Measurements from ENCODE around the gene SYNPO.

GRCh38 chr5:150663936-150664335, 23.5 kb downstream of the SYNPO start:
- TF ChIP-seq POLR2A (IDR thresholded peaks at IDR 0.05), result no peak
- TF ChIP-seq, protein P1, sequence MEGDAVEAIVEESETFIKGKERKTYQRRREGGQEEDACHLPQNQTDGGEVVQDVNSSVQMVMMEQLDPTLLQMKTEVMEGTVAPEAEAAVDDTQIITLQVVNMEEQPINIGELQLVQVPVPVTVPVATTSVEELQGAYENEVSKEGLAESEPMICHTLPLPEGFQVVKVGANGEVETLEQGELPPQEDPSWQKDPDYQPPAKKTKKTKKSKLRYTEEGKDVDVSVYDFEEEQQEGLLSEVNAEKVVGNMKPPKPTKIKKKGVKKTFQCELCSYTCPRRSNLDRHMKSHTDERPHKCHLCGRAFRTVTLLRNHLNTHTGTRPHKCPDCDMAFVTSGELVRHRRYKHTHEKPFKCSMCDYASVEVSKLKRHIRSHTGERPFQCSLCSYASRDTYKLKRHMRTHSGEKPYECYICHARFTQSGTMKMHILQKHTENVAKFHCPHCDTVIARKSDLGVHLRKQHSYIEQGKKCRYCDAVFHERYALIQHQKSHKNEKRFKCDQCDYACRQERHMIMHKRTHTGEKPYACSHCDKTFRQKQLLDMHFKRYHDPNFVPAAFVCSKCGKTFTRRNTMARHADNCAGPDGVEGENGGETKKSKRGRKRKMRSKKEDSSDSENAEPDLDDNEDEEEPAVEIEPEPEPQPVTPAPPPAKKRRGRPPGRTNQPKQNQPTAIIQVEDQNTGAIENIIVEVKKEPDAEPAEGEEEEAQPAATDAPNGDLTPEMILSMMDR (IDR thresholded peaks at IDR 0.05), result no peak
